CD4-positive, alpha-beta T cell treated with Interleukin-2 at 100 ng/mL for 4 hours (primary cell): Measurements from ENCODE around the gene TNFRSF1B.

Experiments used
- DNase-seq: peaks from one replicate; pipeline ENCODE4 v3.0.0-alpha.2; 2020; ENCODE audit warnings: low spot score

TNFRSF1B gene

GRCh38 chr1:12194666-12195216 lies 27.9 kb downstream of the TNFRSF1B start:
- no peak for DNase-seq

GRCh38 chr1:12195416-12195815 lies 28.6 kb downstream of the TNFRSF1B start:
- DNase-seq, result no peak

- no peak for DNase-seq
These were observed 30.1 kb downstream of the TNFRSF1B start for GRCh38 chr1:12196641-12197482.

GRCh38 chr1:12197483-12197880 lies 30.7 kb downstream of the TNFRSF1B start:
- no peak for DNase-seq

- no peak for DNase-seq
These were observed 33.4 kb downstream of the TNFRSF1B start for GRCh38 chr1:12200208-12200607.

GRCh38 chr1:12201352-12202189 lies 34.8 kb downstream of the TNFRSF1B start:
- DNase-seq, result peak; percentile 28

- no peak for DNase-seq
These were observed 35.4 kb downstream of the TNFRSF1B start for GRCh38 chr1:12202190-12202497.

- no peak for DNase-seq
These were observed 35.8 kb downstream of the TNFRSF1B start for GRCh38 chr1:12202577-12202976.

- DNase-seq, result no peak
These were observed 36.6 kb downstream of the TNFRSF1B start for GRCh38 chr1:12203216-12204007.

GRCh38 chr1:12204140-12204539 lies 37.3 kb downstream of the TNFRSF1B start:
- DNase-seq, result peak; percentile 41

- no peak for DNase-seq
These were observed 38.2 kb downstream of the TNFRSF1B start for GRCh38 chr1:12204754-12205658.

- no peak for DNase-seq
These were observed 39.4 kb downstream of the TNFRSF1B start for GRCh38 chr1:12206238-12206637.

- DNase-seq, result no peak
These were observed 40.1 kb downstream of the TNFRSF1B start for GRCh38 chr1:12206792-12207424.

GRCh38 chr1:12208271-12208670 lies 41.5 kb downstream of the TNFRSF1B start:
- no peak for DNase-seq

- DNase-seq, result peak; percentile 84
These were observed 42.1 kb downstream of the TNFRSF1B start for GRCh38 chr1:12208764-12209494.

GRCh38 chr1:12209495-12209832 lies 42.7 kb downstream of the TNFRSF1B start:
- no peak for DNase-seq

- DNase-seq, result no peak
These were observed 48.5 kb downstream of the TNFRSF1B start for GRCh38 chr1:12215118-12215961.

- DNase-seq, result no peak
These were observed 53.0 kb downstream of the TNFRSF1B start for GRCh38 chr1:12219800-12220199.

- DNase-seq, result no peak
These were observed 54.1 kb downstream of the TNFRSF1B start for GRCh38 chr1:12220890-12221289.
